GM12878 (cell line): Measurements from ENCODE around the gene NEK8. TPM values are rescaled to one million over a fixed set of nuclear protein-coding genes. Genes with fewer than 3 reads are reported as not detected.

Experiments
- ATF2 ChIP-seq: IDR thresholded peaks from 2 replicates; pipeline ENCODE4 v1.6.1; 2012; ENCODE audit warnings: low read length, inconsistent platforms
- BMI1 ChIP-seq: fragments of 450-650 bp; IDR thresholded peaks from 2 replicates; pipeline ENCODE4 v1.6.1; 2016; ENCODE audit warnings: mild to moderate bottlenecking, moderate library complexity, borderline replicate concordance
- CBX3 ChIP-seq: fragments of 200-600 bp; sonication (generic); IDR thresholded peaks from 2 replicates; pipeline ENCODE4 v1.6.1; 2016; ENCODE audit warnings: low read depth, borderline replicate concordance
- CBX5 ChIP-seq: sonication (generic); IDR thresholded peaks from 2 replicates; pipeline ENCODE4 v1.6.1; 2016; ENCODE audit warnings: low read depth, moderate library complexity, mild to moderate bottlenecking, inconsistent platforms
- GATAD2B ChIP-seq: fragments of 450-650 bp; conservative IDR thresholded peaks from 2 replicates; pipeline ENCODE4 v1.6.1; 2017; ENCODE audit warnings: low read depth, mild to moderate bottlenecking, moderate library complexity
- HSF1 ChIP-seq: fragments of 150-350 bp; IDR thresholded peaks from 2 replicates; pipeline ENCODE4 v1.6.1; 2014; ENCODE audit warnings: mild to moderate bottlenecking, low read depth, low read length
- PAX5 ChIP-seq: IDR thresholded peaks from 2 replicates; pipeline ENCODE4 v1.6.1; 2011; ENCODE audit warnings: low read depth, low read length, borderline replicate concordance
- PBX3 ChIP-seq: IDR thresholded peaks from 2 replicates; pipeline ENCODE4 v1.6.1; 2011; ENCODE audit warnings: mild to moderate bottlenecking, low read depth, low read length, moderate library complexity; ENCODE audit not compliant: insufficient replicate concordance
- POU2F2 ChIP-seq: IDR thresholded peaks from 3 replicates; pipeline ENCODE4 v1.6.1; 2011; ENCODE audit warnings: low read depth, mild to moderate bottlenecking, low read length, borderline replicate concordance
- PRDM15 ChIP-seq: fragments of 450-650 bp; formaldehyde crosslinking; IDR thresholded peaks from 2 replicates; pipeline ENCODE4 v1.4.0; 2020; ENCODE audit warnings: mild to moderate bottlenecking, moderate library complexity
- RAD51 ChIP-seq: fragments of 450-650 bp; IDR thresholded peaks from 2 replicates; pipeline ENCODE4 v1.6.1; 2016; ENCODE audit warnings: moderate library complexity, mild to moderate bottlenecking, inconsistent platforms
- RBBP5 ChIP-seq: fragments of 200-600 bp; sonication (generic); conservative IDR thresholded peaks from 2 replicates; pipeline ENCODE4 v1.6.1; 2016
- RFX5 ChIP-seq: IDR thresholded peaks from 2 replicates; pipeline ENCODE4 v1.6.1; 2011; ENCODE audit warnings: low read depth, low read length, improper control_type of control experiment
- SIN3A ChIP-seq: IDR thresholded peaks from 2 replicates; pipeline ENCODE4 v1.6.1; 2012; ENCODE audit warnings: low read depth, low read length, improper control_type of control experiment
- SMAD5 ChIP-seq: IDR thresholded peaks from 2 replicates; pipeline ENCODE4 v1.6.1; 2016; ENCODE audit warnings: antibody characterized with exemption, low read depth
- SREBF2 ChIP-seq: IDR thresholded peaks from 2 replicates; pipeline ENCODE4 v1.6.1; 2012; ENCODE audit warnings: mild to moderate bottlenecking, low read length
- WRNIP1 ChIP-seq: IDR thresholded peaks from 2 replicates; pipeline ENCODE4 v1.6.1; 2011; ENCODE audit warnings: low read depth, low read length, improper control_type of control experiment, borderline replicate concordance
- YBX1 ChIP-seq: fragments of 450-650 bp; IDR thresholded peaks from 2 replicates; pipeline ENCODE4 v1.6.1; 2016; ENCODE audit warnings: antibody characterized with exemption
- ZBTB11 ChIP-seq: fragments of 450-650 bp; formaldehyde crosslinking; IDR thresholded peaks from 2 replicates; pipeline ENCODE4 v1.5.0; 2022; ENCODE audit warnings: mild to moderate bottlenecking, missing genetic modification characterization
- polyA plus RNA-seq, 11 experiments: library from polyadenylated mRNA; depleted of rRNA in 4 of 11; unstranded in 6 of 11; stranded (reverse) in 5 of 11; fragments of >200 nt; fragmentation: Nextera tagmentation in 4 of 11; fragmentation: Illumina TruSeq in 1 of 11; extraction: Ambion mirVana in 4 of 11; extraction: Trizol in 1 of 11; gene quantifications; 1 replicate in 1 of 11; 2 replicates in 10 of 11; pipeline versions ENCODE4 v1.2.1 to v1.2.3, GENCODE V29; 2011 to 2016; ENCODE audit warnings: inconsistent platforms in 2 of 11, missing spikeins in 2 of 11, low read depth in 1 of 11
- total RNA-seq, 4 experiments: library from RNA; depleted of rRNA in 3 of 4; stranded (reverse); fragments of >200 nt in 3 of 4; fragmentation: Illumina TruSeq in 1 of 4; extraction: Trizol in 1 of 4; gene quantifications; 2 replicates each; pipeline versions ENCODE4 v1.2.1 to v1.2.3, GENCODE V29; 2013 to 2021

NEK8 gene
- total and polyA plus RNA-seq, 10 of the 15 experiments (the other 5 are each of a cell fraction or from before 2014, with no cell fraction given): 2.3 to 14.3 (median 9.4) TPM

GRCh38 chr17:28728364-28729200, at the start of gene NEK8 (continued):
- TF ChIP-seq PBX3 (no peak), CBX3 (no peak), HSF1 (no peak), GATAD2B (peak; percentile 95), WRNIP1 (no peak), SREBF2 (no peak), RFX5 (no peak), YBX1 (no peak), PAX5 (no peak), RBBP5 (no peak), ZBTB11 (CRISPR knock-in tag) (no peak), ATF2 (no peak), PRDM15 (no peak), SIN3A (no peak; the same call in 1 of the 2 replicates), BMI1 (no peak), RAD51 (no peak), SMAD5 (no peak), POU2F2 (peak; percentile 49; the same call in 2 of the 3 replicates), CBX5 (no peak)
